B cell (primary cell): ENCODE data around the gene EIF2B2.

ENCODE experiments used
- EZH2 ChIP-seq: IDR thresholded peaks from 2 replicates; pipeline ENCODE4 v1.6.1; 2012; ENCODE audit warnings: borderline replicate concordance, low read depth, mild to moderate bottlenecking, moderate library complexity, low read length; ENCODE audit not compliant: insufficient read depth, poor library complexity, severe bottlenecking
- TF ChIP-seq, protein P1 (sequence below): fragments of 200-600 bp; IDR thresholded peaks from one replicate; pipeline ENCODE4 v1.8.0; 2022; ENCODE audit warnings: antibody characterized with exemption, mild to moderate bottlenecking

- TF ChIP-seq, protein P1, sequence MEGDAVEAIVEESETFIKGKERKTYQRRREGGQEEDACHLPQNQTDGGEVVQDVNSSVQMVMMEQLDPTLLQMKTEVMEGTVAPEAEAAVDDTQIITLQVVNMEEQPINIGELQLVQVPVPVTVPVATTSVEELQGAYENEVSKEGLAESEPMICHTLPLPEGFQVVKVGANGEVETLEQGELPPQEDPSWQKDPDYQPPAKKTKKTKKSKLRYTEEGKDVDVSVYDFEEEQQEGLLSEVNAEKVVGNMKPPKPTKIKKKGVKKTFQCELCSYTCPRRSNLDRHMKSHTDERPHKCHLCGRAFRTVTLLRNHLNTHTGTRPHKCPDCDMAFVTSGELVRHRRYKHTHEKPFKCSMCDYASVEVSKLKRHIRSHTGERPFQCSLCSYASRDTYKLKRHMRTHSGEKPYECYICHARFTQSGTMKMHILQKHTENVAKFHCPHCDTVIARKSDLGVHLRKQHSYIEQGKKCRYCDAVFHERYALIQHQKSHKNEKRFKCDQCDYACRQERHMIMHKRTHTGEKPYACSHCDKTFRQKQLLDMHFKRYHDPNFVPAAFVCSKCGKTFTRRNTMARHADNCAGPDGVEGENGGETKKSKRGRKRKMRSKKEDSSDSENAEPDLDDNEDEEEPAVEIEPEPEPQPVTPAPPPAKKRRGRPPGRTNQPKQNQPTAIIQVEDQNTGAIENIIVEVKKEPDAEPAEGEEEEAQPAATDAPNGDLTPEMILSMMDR = no peak
- TF ChIP-seq EZH2 = no peak
Observed at GRCh38 chr14:74962046-74962445, 40.7 kb upstream of the EIF2B2 start.
